ENCODE measurements around the gene ERC2. TPM values are rescaled to one million over a fixed set of nuclear protein-coding genes. Genes with fewer than 3 reads are reported as not detected.

ERC2 gene
- total and polyA plus RNA-seq, 2 of the 13 experiments (the other 11 are each of a cell fraction or from before 2014, with no cell fraction given): 0.16 to 0.22 TPM

DNA sequence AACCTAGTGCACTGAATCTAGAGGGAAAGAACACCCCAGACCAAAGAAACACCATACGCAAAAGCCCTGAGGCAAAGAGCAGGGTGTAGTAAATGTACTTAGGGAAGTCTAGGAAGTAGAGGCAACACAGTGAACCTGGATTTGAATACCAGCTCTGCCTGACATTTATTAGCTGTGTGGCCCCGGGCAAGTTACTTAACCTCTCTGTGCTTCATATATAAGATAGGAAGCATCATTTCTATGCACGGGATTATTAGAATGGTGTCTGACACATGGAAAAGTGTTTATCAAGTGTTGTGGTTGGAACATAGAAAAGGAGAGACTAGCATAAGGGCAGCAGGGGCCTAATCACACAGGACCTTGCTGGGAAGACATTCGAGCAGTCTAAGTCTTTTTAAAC, 132.2 kb downstream of the ERC2 start:
- WGBS (ENCODE audit: low lambda C conversion rate): 16% methylated on average over 4 of the region's 4 CpGs
- H2AFZ ChIP-seq (ENCODE audit: low read length): no peak overlapping the region
- ATAC-seq: no peak
- FAIRE-seq: no peak
- CTCF ChIA-PET (ENCODE audit: low intra/inter-chr PET ratio, low total read pairs): no interaction called here
- H3K79me2 ChIP-seq (ENCODE audit: insufficient read depth, low read length): no peaks in the 10 kb centered on the region
- H3K27me3 ChIP-seq (ENCODE audit: control insufficient read depth in 1 of 2, insufficient read depth in 2 of 2, low read length in 2 of 2): no peaks in the 10 kb centered on the region; a peak in 1 of 5 replicates
- intact Hi-C loops (cut with micrococcal nuclease; ENCODE audit: unreplicated experiment) (no loop called here), in situ Hi-C loops (cut with HindIII; ENCODE audit: extremely low pct_ligation_motif_present, low pct_unique_long_range_greater_than_20kb) (no loop called here)
- H3K9ac ChIP-seq (ENCODE audit: insufficient read depth, low read depth, low read length): no peak overlapping the region
- H3K4me3 ChIP-seq (replicated peaks in 1 of 3; ENCODE audit: insufficient read depth in 1 of 3, low read depth in 2 of 3, low read length in 3 of 3): no peak overlapping the region
- H3K36me3 ChIP-seq (replicated peaks in 1 of 2; ENCODE audit: control insufficient read depth in 1 of 2, insufficient read depth in 2 of 2, low read length in 2 of 2): no peaks in the 10 kb centered on the region
- no TSS peak for BruUV-seq (replicated peaks)
- no peak overlapping the region for H3K4me2 ChIP-seq (ENCODE audit: low read depth, low read length)
- POLR2A ChIA-PET: no interaction called here
- H4K20me1 ChIP-seq (ENCODE audit: insufficient read depth, low read length): no peaks in the 10 kb centered on the region
- no peaks in the 10 kb centered on the region for H3K9me3 ChIP-seq (ENCODE audit: low read length)
- no peak overlapping the region for H3K27ac ChIP-seq (ENCODE audit: extremely low read length, insufficient read depth, low read length)
- no peak for TF ChIP-seq ZNF264 (CRISPR knock-in tag; IDR thresholded peaks at IDR 0.05)
- TF ChIP-seq, protein P1, sequence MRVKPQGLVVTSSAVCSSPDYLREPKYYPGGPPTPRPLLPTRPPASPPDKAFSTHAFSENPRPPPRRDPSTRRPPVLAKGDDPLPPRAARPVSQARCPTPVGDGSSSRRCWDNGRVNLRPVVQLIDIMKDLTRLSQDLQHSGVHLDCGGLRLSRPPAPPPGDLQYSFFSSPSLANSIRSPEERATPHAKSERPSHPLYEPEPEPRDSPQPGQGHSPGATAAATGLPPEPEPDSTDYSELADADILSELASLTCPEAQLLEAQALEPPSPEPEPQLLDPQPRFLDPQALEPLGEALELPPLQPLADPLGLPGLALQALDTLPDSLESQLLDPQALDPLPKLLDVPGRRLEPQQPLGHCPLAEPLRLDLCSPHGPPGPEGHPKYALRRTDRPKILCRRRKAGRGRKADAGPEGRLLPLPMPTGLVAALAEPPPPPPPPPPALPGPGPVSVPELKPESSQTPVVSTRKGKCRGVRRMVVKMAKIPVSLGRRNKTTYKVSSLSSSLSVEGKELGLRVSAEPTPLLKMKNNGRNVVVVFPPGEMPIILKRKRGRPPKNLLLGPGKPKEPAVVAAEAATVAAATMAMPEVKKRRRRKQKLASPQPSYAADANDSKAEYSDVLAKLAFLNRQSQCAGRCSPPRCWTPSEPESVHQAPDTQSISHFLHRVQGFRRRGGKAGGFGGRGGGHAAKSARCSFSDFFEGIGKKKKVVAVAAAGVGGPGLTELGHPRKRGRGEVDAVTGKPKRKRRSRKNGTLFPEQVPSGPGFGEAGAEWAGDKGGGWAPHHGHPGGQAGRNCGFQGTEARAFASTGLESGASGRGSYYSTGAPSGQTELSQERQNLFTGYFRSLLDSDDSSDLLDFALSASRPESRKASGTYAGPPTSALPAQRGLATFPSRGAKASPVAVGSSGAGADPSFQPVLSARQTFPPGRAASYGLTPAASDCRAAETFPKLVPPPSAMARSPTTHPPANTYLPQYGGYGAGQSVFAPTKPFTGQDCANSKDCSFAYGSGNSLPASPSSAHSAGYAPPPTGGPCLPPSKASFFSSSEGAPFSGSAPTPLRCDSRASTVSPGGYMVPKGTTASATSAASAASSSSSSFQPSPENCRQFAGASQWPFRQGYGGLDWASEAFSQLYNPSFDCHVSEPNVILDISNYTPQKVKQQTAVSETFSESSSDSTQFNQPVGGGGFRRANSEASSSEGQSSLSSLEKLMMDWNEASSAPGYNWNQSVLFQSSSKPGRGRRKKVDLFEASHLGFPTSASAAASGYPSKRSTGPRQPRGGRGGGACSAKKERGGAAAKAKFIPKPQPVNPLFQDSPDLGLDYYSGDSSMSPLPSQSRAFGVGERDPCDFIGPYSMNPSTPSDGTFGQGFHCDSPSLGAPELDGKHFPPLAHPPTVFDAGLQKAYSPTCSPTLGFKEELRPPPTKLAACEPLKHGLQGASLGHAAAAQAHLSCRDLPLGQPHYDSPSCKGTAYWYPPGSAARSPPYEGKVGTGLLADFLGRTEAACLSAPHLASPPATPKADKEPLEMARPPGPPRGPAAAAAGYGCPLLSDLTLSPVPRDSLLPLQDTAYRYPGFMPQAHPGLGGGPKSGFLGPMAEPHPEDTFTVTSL (CRISPR knock-in tag; IDR thresholded peaks at IDR 0.05; ENCODE audit: borderline replicate concordance): no peak
- TF ChIP-seq ZNF788 (CRISPR knock-in tag; IDR thresholded peaks at IDR 0.05; ENCODE audit: borderline replicate concordance): no peak
- TF ChIP-seq SALL1 (CRISPR knock-in tag; IDR thresholded peaks at IDR 0.05): no peak
- no peak for TF ChIP-seq MYNN (CRISPR knock-in tag; IDR thresholded peaks at IDR 0.05; ENCODE audit: low read depth)
- no peak for TF ChIP-seq POLR2G (IDR thresholded peaks at IDR 0.05; ENCODE audit: low read depth, low read length)
- TF ChIP-seq RNF2 (conservative IDR thresholded peaks at IDR 0.05; ENCODE audit: low read depth): no peak
- TF ChIP-seq, protein P2, sequence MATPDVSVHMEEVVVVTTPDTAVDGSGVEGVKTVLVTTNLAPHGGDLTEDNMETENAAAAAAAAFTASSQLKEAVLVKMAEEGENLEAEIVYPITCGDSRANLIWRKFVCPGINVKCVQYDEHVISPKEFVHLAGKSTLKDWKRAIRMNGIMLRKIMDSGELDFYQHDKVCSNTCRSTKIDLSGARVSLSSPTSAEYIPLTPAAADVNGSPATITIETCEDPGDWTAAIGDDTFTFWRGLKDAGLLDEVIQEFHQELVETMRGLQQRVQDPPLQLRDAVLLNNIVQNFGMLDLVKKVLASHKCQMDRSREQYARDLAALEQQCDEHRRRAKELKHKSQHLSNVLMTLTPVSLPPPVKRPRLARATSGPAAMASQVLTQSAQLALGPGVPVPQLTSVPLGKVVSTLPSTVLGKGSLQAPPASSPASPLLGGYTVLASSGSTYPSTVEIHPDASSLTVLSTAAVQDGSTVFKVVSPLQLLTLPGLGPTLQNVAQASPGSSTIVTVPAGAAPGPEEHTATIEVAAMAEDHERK (CRISPR knock-in tag; IDR thresholded peaks at IDR 0.05; ENCODE audit: low read depth): no peak
- TF ChIP-seq HMGA1 (CRISPR knock-in tag; conservative IDR thresholded peaks at IDR 0.05): no peak
- no peak for TF ChIP-seq ZMYM3 (CRISPR knock-in tag; IDR thresholded peaks at IDR 0.05)
- no peak for TF ChIP-seq SETDB1 (CRISPR knock-in tag; IDR thresholded peaks at IDR 0.05; ENCODE audit: borderline replicate concordance)
- TF ChIP-seq ARNTL (CRISPR knock-in tag; IDR thresholded peaks at IDR 0.05): no peak
- TF ChIP-seq FOXM1 (CRISPR knock-in tag; IDR thresholded peaks at IDR 0.05): no peak
- TF ChIP-seq TP53 (CRISPR knock-in tag; conservative IDR thresholded peaks at IDR 0.05): no peak
- TF ChIP-seq GATA4 (IDR thresholded peaks at IDR 0.05; ENCODE audit: borderline replicate concordance, low read depth): no peak
- no peak for TF ChIP-seq ZNF616 (CRISPR knock-in tag; IDR thresholded peaks at IDR 0.05; ENCODE audit: low read depth)
- TF ChIP-seq ZBTB7B (CRISPR knock-in tag; IDR thresholded peaks at IDR 0.05): no peak
- no peak for TF ChIP-seq ZBTB20 (CRISPR knock-in tag; IDR thresholded peaks at IDR 0.05; ENCODE audit: borderline replicate concordance, low read depth)
- no peak for TF ChIP-seq ZBTB21 (CRISPR knock-in tag; IDR thresholded peaks at IDR 0.05)
- no peaks in the 10 kb centered on the region for H3K4me1 ChIP-seq (ENCODE audit: insufficient read depth, low read length)
- DNase-seq (ENCODE audit: low spot score): no peak
